ENCODE data around the gene MGAT5. TPM values are rescaled to one million over a fixed set of nuclear protein-coding genes. Genes with fewer than 3 reads are reported as not detected.
"Not testable (repeated sequence)": the region's sequence is repeated elsewhere in the genome, so short reads cannot be mapped to it uniquely, and the experiment has no call there.

MGAT5 gene
- total RNA-seq, 4 donors from 2014 or later = 32.4 to 65.9 (median 46.6) TPM

DNA sequence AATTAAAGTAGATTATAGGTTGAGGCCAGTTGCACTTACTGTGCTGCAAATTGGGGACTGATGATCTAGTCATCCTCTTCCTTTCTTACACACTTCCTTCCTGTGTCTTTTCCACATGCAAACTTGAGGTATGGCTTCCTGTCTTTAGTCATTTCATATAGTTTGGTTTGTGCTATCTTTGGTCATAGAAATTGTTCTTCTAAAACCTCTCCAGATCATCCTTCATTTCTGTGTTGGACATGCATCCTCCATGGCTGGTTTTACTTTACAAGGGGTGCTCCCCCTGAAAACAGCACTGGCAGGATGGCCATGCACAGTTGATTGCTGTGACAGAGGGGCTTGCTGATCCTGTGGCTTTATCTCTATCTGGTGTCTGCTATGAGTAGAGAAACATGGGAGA, 36.5 kb downstream of the MGAT5 start:
- H3K27ac ChIP-seq = no peak overlapping the region
- TF ChIP-seq, protein P1, sequence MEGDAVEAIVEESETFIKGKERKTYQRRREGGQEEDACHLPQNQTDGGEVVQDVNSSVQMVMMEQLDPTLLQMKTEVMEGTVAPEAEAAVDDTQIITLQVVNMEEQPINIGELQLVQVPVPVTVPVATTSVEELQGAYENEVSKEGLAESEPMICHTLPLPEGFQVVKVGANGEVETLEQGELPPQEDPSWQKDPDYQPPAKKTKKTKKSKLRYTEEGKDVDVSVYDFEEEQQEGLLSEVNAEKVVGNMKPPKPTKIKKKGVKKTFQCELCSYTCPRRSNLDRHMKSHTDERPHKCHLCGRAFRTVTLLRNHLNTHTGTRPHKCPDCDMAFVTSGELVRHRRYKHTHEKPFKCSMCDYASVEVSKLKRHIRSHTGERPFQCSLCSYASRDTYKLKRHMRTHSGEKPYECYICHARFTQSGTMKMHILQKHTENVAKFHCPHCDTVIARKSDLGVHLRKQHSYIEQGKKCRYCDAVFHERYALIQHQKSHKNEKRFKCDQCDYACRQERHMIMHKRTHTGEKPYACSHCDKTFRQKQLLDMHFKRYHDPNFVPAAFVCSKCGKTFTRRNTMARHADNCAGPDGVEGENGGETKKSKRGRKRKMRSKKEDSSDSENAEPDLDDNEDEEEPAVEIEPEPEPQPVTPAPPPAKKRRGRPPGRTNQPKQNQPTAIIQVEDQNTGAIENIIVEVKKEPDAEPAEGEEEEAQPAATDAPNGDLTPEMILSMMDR (IDR thresholded peaks at IDR 0.05) = no peak
- TF ChIP-seq POLR2AphosphoS5 (IDR thresholded peaks at IDR 0.05) (no peak), POLR2A (IDR thresholded peaks at IDR 0.05) (no peak), EP300 (IDR thresholded peaks at IDR 0.05) (no peak)
- H3K9me3 ChIP-seq = no peaks in the 10 kb centered on the region
- no peaks in the 10 kb centered on the region for H3K36me3 ChIP-seq
- H3K4me3 ChIP-seq = no peak overlapping the region
- no peaks in the 10 kb centered on the region for H3K27me3 ChIP-seq
- ATAC-seq = no peak
- peaks cover 0 to 3% (median 0%) of the 10 kb centered on the region in 3 donors for H3K4me1 ChIP-seq

DNA sequence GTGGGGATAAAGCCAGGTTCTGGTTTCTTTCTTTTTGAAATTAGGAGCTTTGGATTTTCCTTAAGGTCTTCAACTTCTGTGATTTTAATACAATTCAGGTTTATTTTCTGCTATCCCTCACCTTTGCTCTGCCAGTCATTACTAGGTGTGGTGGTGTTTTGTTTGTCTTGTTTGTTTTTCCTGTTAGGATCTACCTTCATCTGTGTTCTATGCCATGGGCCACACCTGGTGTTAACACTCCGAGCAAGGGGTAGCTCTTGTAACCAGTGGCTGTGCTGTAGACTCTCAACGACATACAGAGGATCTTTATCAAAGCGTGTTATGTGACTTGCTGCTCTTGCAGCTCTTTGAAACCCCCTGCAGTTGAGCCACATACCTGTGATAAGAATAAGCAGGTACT, 38.6 kb downstream of the MGAT5 start:
- H3K27ac ChIP-seq = no peak overlapping the region
- WGBS, 2 donors (ENCODE audit: low coverage in 1 of 2) = 93 to 100% methylated on average over 2 to 3 of the region's 3 CpGs
- ATAC-seq = no peak
- no peaks in the 10 kb centered on the region for H3K27me3 ChIP-seq
- H3K4me3 ChIP-seq = no peak overlapping the region
- no peaks in the 10 kb centered on the region for H3K9me3 ChIP-seq
- H3K4me1 ChIP-seq = peaks cover 0 to 15% (median 0%) of the 10 kb centered on the region in 3 donors
- H3K36me3 ChIP-seq = no peaks in the 10 kb centered on the region
- TF ChIP-seq EP300 (IDR thresholded peaks at IDR 0.05) (no peak), POLR2A (IDR thresholded peaks at IDR 0.05) (no peak), POLR2AphosphoS5 (IDR thresholded peaks at IDR 0.05) (no peak)
- TF ChIP-seq, protein P1 (IDR thresholded peaks at IDR 0.05) = no peak

DNA sequence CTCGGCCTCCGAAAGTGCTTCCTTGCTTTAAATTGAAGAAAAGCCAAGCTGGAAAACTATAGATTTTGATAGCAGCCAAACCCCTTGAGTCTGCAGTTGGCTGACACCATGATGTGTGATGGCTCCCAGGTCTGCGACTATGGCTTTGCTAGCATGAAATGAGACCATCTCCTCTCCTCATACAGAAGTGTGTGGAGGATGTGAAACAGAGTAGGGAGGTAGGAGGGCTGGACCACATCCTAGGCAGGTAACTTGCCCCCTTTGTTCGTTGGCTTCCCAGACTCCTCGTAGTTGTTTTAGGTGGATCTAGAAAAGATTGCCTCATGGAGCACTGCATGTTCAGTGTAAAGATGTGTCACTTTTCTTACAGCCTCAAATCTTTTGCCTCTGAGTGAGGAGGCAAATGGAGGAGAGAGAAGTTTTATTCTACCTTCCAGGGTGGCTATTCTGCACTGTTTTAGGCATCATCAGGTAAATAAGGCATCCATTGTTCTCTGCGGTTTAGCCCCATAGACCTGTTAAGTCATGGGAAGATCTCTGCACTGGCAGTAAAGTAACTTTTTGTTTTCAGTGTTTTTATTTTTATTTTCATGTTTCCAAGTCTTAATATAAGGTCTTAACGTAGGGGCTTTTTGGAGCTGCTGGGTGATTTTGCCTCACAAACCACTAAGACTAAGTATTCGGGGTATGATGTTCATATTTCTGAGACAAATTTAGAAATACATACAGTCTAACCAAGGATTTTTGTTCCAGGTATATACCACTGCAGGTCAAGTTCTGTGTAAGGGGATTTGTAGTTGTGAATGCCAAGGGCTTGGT, 40.1 kb downstream of the MGAT5 start:
- H3K4me1 ChIP-seq = peaks cover 0 to 15% (median 0%) of the 10 kb centered on the region in 3 donors
- no peak overlapping the region for H3K4me3 ChIP-seq
- H3K9me3 ChIP-seq = no peaks in the 10 kb centered on the region
- TF ChIP-seq EP300 (IDR thresholded peaks at IDR 0.05) = no peak
- TF ChIP-seq POLR2AphosphoS5 (IDR thresholded peaks at IDR 0.05) = no peak
- no peak for TF ChIP-seq POLR2A (IDR thresholded peaks at IDR 0.05)
- TF ChIP-seq, protein P1 (IDR thresholded peaks at IDR 0.05) = no peak
- H3K27ac ChIP-seq = no peak overlapping the region
- 91 to 98% methylated on average over 6 to 7 of the region's 8 CpGs for WGBS, 2 donors (ENCODE audit: low coverage in 1 of 2)
- no peaks in the 10 kb centered on the region for H3K27me3 ChIP-seq
- no peak for ATAC-seq
- H3K36me3 ChIP-seq = no peaks in the 10 kb centered on the region

DNA sequence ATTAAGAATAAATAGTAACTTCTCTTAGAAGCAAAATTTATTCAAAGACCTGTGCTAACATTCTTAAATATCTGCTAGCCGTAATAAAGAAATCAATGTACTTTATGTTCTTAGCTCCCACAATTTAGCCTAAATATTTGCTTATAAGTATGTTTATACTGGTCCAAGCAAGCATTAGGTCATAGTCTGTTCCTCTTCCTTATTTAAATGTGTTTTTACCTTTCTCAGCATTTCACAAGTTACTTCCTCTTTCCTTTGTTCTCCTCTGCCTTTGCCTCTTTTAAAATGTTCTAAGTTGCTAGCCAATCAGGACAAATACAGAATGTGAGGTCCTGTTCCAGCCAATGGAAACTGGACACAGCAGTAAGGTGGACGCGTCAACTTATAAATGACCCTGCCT, 40.7 kb downstream of the MGAT5 start:
- H3K27ac ChIP-seq, H3K4me3 ChIP-seq, H3K9me3 ChIP-seq, H3K27me3 ChIP-seq, ATAC-seq, H3K36me3 ChIP-seq: not testable (repeated sequence)
- 92 to 100% methylated on average over 2 to 3 of the region's 3 CpGs for WGBS, 2 donors (ENCODE audit: low coverage in 1 of 2)
- H3K4me1 ChIP-seq = peaks cover 0 to 15% (median 0%) of the 10 kb centered on the region in 3 donors

DNA sequence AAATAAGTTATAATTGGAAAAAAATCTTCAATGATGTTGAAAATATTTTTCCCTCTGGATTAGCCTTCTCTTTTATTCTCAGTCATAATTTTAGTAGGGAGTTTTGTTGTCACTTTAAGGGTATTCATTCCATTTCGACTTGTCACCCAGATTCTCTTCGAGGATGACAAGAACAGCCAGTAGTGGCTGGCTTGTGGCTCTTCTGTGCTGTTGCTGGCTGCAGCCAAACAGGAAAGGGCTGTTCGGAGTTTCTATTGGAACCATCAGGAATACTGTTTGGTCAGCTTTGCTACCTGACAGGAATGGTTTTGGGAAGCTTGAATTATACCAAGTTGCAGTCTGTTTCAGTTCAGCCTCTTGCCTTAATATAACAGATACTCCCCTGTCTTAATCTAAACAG, 41.6 kb downstream of the MGAT5 start:
- H3K27me3 ChIP-seq = no peaks in the 10 kb centered on the region
- H3K9me3 ChIP-seq = no peaks in the 10 kb centered on the region
- H3K36me3 ChIP-seq = no peaks in the 10 kb centered on the region
- H3K4me1 ChIP-seq = peaks cover 0 to 15% (median 0%) of the 10 kb centered on the region in 3 donors
- no peak for ATAC-seq
- 53 to 58% methylated on average over 3 of the region's 3 CpGs for WGBS, 2 donors (ENCODE audit: low coverage in 1 of 2)
- TF ChIP-seq, protein P1 (IDR thresholded peaks at IDR 0.05) = no peak
- H3K4me3 ChIP-seq = no peak overlapping the region
- peak overlapping the region in 2 of 4 donors; percentile 19 to 51 for H3K27ac ChIP-seq
